GM12872 (cell line): ENCODE results near the gene ABCG4.

Experiments
- TF ChIP-seq, protein P1 (sequence below): IDR thresholded peaks from 3 replicates; pipeline ENCODE4 v1.5.1; 2011; ENCODE audit warnings: low read depth, mild to moderate bottlenecking, low read length, moderate library complexity; ENCODE audit not compliant: insufficient read depth

The ABCG4 gene

DNA sequence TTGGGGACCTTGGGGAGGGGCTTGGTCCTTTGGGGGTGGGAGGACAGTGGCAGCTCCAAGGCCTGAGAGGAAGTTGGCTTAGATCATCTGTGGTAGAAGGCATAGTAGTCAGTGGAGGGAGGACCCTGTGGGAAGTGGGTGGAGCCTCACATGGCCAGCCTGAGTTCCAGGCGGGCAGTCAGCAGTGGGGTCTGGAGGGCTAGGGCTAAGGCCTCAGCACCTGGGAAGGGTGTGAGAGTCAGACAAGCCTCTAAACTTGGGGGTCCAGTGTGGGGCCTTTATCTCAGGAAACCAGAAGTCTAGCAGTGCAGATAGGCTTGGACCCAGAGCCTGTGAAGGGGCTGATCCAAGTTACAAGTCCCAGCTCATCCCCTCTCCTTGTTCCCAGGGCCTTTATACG, 23.7 kb downstream of the ABCG4 start:
- TF ChIP-seq, protein P1, sequence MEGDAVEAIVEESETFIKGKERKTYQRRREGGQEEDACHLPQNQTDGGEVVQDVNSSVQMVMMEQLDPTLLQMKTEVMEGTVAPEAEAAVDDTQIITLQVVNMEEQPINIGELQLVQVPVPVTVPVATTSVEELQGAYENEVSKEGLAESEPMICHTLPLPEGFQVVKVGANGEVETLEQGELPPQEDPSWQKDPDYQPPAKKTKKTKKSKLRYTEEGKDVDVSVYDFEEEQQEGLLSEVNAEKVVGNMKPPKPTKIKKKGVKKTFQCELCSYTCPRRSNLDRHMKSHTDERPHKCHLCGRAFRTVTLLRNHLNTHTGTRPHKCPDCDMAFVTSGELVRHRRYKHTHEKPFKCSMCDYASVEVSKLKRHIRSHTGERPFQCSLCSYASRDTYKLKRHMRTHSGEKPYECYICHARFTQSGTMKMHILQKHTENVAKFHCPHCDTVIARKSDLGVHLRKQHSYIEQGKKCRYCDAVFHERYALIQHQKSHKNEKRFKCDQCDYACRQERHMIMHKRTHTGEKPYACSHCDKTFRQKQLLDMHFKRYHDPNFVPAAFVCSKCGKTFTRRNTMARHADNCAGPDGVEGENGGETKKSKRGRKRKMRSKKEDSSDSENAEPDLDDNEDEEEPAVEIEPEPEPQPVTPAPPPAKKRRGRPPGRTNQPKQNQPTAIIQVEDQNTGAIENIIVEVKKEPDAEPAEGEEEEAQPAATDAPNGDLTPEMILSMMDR, result no peak

DNA sequence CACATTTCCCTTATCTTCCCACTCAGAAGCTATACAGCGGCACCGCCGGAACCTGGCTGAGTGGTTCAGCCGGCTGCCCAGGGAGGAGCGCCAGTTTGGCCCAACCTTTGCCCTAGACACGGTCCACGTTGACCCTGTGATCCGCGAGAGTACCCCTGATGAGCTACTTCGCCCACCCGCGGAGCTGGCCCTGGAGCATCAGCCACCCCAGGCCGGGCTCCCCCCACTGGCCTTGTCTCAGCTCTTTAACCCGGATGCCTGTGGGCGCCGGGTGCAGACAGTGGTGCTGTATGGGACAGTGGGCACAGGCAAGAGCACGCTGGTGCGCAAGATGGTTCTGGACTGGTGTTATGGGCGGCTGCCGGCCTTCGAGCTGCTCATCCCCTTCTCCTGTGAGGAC, 24.6 kb downstream of the ABCG4 start:
- TF ChIP-seq, protein P1, result no peak

DNA sequence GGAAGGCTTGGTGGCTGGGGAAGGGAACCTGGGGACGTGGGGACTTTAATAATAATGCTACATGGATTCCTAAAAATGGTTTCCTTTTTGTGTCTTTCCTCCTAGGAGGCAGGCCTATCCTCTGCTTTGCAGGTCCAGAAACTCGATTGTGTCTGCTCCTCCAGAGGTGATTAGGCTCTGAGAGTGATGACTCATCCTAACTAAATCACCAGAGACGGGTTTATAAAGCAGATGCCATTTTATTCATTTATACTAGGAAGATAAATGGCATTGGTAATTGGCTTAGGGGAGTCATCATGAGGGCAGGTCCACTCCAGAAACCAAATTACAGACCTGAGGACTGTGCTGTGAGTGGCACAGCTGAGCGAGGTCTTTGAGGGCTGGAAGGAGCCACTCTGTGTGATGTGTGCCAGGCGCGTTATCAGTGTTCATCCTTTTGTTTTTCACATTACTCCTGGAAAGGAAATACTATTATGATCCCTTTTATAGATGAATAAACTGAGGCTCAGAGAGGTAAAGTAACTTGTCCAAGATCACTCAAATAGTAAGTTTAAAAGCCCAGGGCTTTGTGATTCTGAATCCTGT, 26.7 kb downstream of the ABCG4 start:
- TF ChIP-seq, protein P1, result no peak

DNA sequence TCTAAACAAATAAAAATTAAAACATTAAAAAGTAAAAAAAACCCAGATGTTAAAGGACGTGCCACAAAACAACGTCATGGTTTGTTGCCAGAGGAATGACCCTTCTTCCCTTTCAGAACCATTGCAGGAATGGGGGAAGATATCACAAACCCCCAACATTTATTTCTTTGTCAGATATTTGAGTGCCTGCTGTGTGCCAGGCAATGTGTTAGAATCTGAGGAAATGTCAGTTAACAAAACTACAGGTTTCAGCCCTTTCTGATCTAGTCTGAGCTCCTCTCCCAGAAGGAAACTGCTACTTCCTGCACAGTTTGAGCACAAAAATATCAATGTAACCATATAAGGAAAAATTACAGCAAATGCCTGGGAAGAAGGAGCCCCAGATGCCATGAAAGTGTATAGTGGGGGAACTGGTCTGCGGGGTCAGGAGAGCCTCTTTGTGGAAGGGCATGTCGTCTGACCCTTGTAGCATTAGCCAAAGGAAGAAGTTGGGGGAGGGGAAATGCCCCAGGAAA, 29.4 kb downstream of the ABCG4 start:
- TF ChIP-seq, protein P1, result no peak

DNA sequence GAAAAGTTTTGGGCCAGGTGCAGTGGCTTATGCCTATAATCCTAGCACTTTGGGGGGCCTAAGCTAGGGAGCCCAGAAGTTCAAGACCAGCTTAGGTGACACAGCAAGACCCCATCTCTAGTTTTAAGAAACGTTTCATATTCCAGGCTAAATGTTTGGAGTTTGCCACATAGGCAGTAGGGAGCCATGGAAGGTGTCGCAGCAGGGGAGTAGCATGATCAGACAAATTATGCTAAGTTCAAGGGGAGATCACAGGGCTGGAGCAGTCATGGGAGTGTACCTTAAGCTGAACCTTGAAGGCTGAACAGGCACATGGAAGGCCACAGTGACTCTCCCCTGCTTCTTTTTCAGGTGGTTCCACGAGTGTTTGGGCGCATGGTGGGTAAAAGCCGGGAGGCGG, 30.5 kb downstream of the ABCG4 start:
- TF ChIP-seq, protein P1, result no peak

DNA sequence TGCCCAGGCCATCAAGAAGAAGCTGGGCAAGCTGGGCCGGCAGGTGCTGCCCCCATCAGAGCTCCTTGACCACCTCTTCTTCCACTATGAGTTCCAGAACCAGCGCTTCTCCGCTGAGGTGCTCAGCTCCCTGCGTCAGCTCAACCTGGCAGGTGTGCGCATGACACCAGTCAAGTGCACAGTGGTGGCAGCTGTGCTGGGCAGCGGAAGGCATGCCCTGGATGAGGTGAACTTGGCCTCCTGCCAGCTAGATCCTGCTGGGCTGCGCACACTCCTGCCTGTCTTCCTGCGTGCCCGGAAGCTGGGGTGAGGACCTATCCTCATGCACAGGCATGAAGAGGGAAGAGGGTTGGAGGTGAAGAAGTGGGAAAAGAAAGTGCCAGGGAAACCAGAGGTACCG, 31.1 kb downstream of the ABCG4 start:
- TF ChIP-seq, protein P1, result no peak

DNA sequence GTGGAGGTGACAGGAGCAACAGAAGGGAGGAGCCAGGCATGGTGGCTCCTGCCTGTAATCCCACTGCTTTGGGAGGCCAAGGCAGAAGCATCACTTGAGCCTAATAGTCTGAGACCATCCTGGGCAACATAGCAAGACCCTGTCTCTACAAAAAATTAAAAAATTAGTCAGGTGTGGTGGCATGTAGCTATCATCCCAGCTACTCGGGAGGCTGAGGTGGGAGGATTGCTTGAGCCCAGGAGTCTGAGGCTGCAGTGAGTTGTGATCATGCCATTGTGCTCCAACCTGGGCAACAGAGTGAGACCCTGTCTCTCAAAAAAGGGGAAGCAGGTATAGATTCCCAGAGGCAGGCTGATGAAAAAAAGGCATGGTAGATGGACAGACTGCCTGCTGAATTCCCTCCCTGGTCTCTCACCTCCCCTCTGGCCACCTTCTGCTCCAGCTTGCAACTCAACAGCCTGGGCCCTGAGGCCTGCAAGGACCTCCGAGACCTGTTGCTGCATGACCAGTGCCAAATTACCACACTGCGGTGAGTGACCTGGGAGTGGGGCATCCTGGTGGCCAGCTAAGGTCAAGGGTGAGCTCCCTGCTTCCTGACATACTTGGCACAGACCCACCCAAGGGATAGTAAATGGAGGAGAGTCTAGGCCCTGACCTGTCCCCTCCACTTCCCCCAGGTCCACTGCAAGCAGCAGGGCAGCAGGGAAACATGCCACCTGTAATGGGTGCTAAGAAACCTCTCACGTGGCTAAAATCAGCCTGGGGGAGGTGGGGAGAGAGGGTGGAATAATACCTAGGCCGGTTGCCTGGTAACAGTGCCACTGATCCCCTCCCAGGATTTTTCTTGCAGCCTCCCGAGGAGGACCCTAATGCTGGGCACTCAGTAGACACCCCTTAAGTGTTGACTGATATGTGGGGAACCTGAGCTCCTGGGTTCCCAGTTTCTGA, 32.2 kb downstream of the ABCG4 start:
- TF ChIP-seq, protein P1, result no peak
